Right renal cortex interstitium (tissue), 3 donors: ENCODE results near the gene SHB. TPM values are rescaled to one million over a fixed set of nuclear protein-coding genes. Genes with fewer than 3 reads are reported as not detected.
"Not testable (repeated sequence)": the region's sequence is repeated elsewhere in the genome, so short reads cannot be mapped to it uniquely, and the experiment has no call there.

Experiments used
- DNase-seq, 3 donors: peaks; one replicate each; pipeline ENCODE4 v3.0.0-alpha.2; 2013; ENCODE audit warnings: low read depth in 3 of 3, low spot score in 2 of 3
- polyA plus RNA-seq, 3 donors: library from polyadenylated mRNA; unstranded; fragments of 120-200 nt; gene quantifications; one replicate each; pipeline ENCODE4 v1.2.1, GENCODE V29; 2013; ENCODE audit not compliant: insufficient read length in 3 of 3

Gene SHB
- polyA plus RNA-seq, 3 donors, result 14.1 to 17.5 (median 14.5) TPM

- DNase-seq, result no peak
Observed at GRCh38 chr9:37974506-37975173, 94.4 kb downstream of the SHB start.

- no peak for DNase-seq
Observed at GRCh38 chr9:37972351-37972848, 96.6 kb downstream of the SHB start.

- no peak for DNase-seq
Observed at GRCh38 chr9:37971691-37972090, 97.3 kb downstream of the SHB start.

DNA sequence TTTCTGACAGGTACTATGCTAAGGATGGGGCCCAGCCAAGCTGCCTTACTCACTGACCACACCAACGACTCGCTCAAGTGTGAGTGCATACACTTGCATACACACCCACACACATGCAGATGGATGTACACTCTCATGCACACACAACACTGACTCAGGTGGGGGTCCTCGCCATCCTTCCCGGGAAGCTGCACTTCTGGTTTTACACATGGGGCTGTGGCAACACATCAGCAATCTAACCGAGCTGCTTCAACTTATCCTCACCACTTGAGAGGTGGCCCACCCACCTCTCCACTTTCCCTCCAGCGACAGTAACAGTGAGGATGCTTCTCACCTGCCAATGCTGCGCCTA lies 97.9 kb downstream of the SHB start:
- no peak for DNase-seq

DNA sequence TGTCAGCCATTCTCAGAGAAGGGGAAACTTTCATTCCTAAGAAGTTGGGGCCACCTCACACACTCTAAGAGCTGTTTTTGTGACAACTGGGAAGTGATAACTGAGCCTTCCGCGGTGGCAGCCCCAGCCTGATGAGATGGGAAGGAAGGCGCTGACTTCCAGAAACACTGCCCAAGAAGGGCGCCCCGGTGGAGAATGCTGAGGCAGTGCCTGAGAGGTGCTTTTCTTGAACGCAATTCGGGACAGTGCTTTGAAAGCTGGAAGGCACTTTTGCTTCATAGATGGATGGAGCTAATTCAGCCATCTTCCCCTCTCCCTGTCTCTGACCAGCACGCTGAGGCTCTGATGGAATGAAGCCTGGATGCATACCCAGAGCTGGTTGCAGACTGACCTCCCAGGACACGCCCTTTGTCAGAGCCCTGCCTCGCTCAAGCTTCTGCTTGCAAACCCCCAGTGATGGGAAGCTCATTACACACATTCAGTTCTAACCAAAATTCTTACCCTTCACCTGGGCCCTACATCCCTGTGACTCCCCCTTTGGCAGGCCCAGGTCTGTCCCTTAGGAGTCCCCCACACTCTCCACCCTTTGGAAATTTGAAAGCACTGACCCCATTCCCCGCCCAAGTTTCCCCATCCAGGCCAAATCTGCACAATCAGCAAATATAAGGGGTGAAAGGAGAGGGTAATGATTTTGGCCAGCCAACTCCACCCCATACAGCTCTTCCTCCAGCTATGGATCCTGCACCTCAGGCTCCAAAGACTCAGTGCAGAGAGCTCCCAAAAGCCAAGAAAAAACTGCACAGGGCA lies 98.5 kb downstream of the SHB start:
- DNase-seq, result no peak

GRCh38 chr9:37969558-37970300 lies 99.3 kb downstream of the SHB start:
- no peak for DNase-seq

DNA sequence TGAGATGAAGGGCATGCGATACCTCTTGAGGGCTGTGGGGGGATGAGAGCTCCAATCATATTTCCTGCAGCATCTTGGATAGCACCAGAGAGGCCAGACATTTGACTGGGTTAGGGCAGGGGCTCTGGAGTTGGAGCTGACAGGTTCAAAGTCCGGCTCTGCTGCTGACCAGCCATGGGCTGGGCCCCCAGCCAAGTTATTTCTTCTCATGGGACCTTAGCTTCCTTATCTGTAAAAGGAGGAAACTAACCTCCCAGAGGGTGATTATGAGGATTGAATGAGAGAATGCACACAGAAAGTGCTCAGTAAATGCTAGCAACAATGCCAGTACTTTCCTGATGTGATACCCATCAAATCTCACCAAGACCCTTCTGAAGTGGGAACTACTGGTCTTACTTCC lies 99.9 kb downstream of the SHB start:
- DNase-seq, result no peak

GRCh38 chr9:37968228-37968701 lies 100.8 kb downstream of the SHB start:
- no peak for DNase-seq

GRCh38 chr9:37967761-37968080 lies 101.3 kb downstream of the SHB start:
- DNase-seq, result no peak

- DNase-seq, result no peak
Observed at GRCh38 chr9:37967014-37967760, 101.8 kb downstream of the SHB start.

- peak; percentile 52 to 75 (median 68) for DNase-seq
Observed at GRCh38 chr9:37966412-37967013, 102.5 kb downstream of the SHB start.

DNA sequence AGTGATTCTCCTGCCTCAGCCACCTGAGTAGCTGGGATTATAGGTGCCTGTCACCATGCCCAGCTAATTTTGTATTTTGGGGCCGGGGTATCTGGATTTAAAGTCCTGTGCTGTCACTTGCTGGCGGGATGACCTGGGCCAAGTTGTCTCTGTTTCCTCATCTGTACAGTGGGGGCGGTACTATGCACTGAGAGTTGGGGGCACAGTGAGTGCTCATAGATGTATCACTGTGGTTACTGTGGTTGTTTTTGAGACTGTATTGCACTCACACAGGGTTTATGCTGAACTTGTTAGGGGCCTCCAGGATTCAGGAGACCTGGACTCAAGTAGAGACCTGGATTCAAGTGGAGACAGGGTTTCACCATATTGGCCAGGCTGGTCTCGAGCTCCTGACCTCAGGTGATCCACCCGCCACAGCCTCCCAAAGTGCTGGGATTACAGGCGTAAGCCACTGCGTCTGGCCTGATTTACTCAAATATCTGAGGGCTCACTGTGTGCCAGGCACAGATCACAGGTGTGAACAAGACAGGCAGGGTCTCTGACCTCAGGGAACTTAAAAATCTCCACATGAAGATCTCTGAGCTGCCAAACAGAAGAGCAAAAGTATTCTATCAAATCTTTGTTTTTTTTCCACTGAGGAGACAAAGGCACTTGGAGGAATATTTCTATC lies 103.2 kb downstream of the SHB start:
- not testable (repeated sequence) for DNase-seq

DNA sequence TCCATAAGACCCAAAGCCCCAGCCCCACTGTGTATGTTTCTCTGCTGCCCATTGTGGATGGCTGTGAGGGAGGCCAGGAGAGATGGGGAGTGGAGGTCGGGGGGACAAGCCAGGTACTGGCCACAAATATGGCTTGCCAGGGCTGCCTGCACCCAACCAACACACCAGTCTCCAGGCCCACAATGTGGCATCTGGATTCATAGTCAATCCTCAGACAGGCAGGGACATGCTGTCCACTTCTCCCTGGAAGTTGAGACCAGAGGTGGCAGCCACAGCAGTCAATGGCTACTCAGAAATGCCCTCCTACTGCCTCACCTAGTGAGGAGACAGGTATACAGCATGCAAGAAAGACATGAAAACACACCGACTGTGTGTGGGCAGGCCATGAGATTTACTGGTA lies 103.9 kb downstream of the SHB start:
- DNase-seq, result no peak

DNA sequence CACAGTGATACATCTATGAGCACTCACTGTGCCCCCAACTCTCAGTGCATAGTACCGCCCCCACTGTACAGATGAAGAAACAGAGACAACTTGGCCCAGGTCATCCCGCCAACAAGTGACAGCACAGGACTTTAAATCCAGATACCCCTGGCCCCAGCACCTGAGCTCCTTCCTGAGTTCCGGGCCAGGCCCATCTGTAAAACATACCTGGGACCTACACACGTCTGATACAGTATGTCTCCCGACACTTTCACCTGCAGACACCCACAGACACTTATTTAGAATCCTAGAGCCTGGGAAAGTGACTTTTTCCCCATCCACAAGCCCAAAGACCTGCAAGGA lies 104.3 kb downstream of the SHB start:
- no peak for DNase-seq

DNA sequence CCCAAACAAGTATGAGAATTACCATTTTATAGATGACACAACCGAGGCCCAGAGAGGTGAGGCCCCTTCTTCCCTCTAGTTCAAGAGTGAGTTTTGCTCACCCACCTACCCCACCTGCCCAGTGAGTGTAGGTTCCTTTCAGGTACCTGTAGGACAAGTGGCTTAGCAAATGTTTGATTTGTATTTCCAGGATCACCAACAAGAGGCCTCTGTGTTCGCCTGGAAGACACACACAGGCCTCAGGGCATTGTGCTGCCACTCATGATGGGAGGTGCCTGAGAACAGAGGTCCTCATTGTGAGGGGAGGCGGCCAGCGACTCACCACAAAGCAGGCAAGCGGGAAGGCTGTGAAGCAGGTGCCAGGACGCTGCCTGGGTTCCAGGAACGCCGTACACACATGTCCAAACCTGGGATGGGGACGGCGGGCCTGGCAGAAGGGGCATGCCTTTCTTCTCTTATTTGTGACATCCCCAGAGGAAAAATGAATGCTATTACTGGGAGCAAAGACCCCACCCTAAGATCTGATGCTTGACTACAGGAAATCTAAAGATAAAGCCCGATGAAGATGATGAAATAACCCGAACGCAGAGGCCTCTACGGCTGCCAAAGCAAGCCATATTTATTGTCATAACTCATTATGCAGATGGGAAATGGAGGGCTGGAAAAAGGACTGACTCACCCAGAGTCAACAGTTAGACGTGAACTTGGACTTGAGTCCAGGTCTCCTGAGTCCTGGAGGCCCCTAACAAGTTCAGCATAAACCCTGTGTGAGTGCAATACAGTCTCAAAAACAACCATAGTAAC lies 104.9 kb downstream of the SHB start:
- no peak for DNase-seq

DNA sequence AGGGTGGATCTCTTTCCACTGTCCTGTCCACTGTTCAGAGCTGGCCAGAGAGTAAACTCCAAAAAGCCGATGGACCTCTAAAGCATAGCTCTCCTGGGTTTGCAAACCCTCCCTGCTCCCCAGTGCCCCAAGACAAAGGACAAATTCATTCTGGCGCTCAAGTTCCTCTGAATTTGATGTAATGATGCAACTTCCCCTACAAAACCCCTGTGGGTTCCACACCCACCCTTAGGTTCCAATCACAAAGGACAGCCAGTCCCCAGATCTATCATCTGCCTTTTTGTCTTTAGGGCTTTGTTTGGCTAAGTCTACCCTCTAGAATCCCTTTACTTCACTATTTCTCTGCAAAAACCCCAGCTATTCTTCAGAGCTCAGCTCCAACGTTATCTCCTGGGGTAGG lies 107.7 kb downstream of the SHB start:
- no peak for DNase-seq

GRCh38 chr9:37960631-37961030 lies 108.4 kb downstream of the SHB start:
- no peak for DNase-seq

- DNase-seq, result no peak
Observed at GRCh38 chr9:37959976-37960375, 109.1 kb downstream of the SHB start.

DNA sequence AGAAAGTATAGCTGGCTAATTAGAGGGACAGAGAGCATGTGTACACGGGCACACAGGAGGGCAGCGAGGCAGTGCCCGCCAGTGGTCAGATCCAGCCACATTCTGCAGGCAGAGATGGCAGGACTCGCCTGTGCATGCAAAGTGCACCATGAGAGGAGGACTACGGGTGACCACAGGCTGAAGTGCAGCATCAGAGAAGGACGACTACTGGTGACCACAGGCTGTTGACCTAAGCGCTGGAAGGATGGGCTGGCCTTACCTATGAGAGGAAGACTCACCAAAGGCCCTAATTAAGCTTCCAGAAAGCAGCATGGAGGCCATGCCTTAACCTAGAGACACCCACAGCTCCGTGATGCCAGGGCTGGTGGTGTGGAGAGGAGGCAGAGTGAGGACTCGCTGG lies 110.9 kb downstream of the SHB start:
- no peak for DNase-seq
